GM12878 (cell line): ENCODE results near the gene ST3GAL5. TPM values are rescaled to one million over a fixed set of nuclear protein-coding genes. Genes with fewer than 3 reads are reported as not detected.
A peak's percentile ranks its signal among the peaks of the same experiment; 100 is the strongest.

Experiments used
- CHD2 ChIP-seq: IDR thresholded peaks from 2 replicates; pipeline ENCODE4 v1.6.1; 2011; ENCODE audit warnings: low read depth, low read length, improper control_type of control experiment, borderline replicate concordance
- IKZF1 ChIP-seq: fragments of 450-650 bp; conservative IDR thresholded peaks from 2 replicates; pipeline ENCODE4 v1.6.1; 2017; ENCODE audit warnings: antibody characterized with exemption, mild to moderate bottlenecking
- IRF4 ChIP-seq: IDR thresholded peaks from 2 replicates; pipeline ENCODE4 v1.6.1; 2011; ENCODE audit warnings: low read depth, low read length
- PAX5 ChIP-seq: IDR thresholded peaks from 2 replicates; pipeline ENCODE4 v1.6.1; 2011; ENCODE audit warnings: low read depth, low read length, borderline replicate concordance
- SIX5 ChIP-seq: IDR thresholded peaks from 2 replicates; pipeline ENCODE4 v1.6.1; 2011; ENCODE audit warnings: mild to moderate bottlenecking, low read depth, low read length, moderate library complexity; ENCODE audit not compliant: severe bottlenecking
- polyA plus RNA-seq, 11 experiments: library from polyadenylated mRNA; depleted of rRNA in 4 of 11; unstranded in 6 of 11; stranded (reverse) in 5 of 11; fragments of >200 nt; fragmentation: Nextera tagmentation in 4 of 11; fragmentation: Illumina TruSeq in 1 of 11; extraction: Ambion mirVana in 4 of 11; extraction: Trizol in 1 of 11; gene quantifications; 1 replicate in 1 of 11; 2 replicates in 10 of 11; pipeline versions ENCODE4 v1.2.1 to v1.2.3, GENCODE V29; 2011 to 2016; ENCODE audit warnings: inconsistent platforms in 2 of 11, missing spikeins in 2 of 11, low read depth in 1 of 11
- total RNA-seq, 4 experiments: library from RNA; depleted of rRNA in 3 of 4; stranded (reverse); fragments of >200 nt in 3 of 4; fragmentation: Illumina TruSeq in 1 of 4; extraction: Trizol in 1 of 4; gene quantifications; 2 replicates each; pipeline versions ENCODE4 v1.2.1 to v1.2.3, GENCODE V29; 2013 to 2021
- TF ChIP-seq, protein P1 (sequence below): fragments of 450-650 bp; IDR thresholded peaks from 2 replicates; pipeline ENCODE4 v1.6.1; 2018; ENCODE audit warnings: mild to moderate bottlenecking, low read depth, moderate library complexity; ENCODE audit not compliant: partially characterized antibody
- TF ChIP-seq, protein P2 (sequence below), 3 experiments: IDR thresholded peaks in 2 of 3; conservative IDR thresholded peaks in 1 of 3; 2 replicates each; pipeline ENCODE4 v1.5.1; 2011; ENCODE audit warnings: low read depth in 3 of 3, low read length in 3 of 3, mild to moderate bottlenecking in 3 of 3, control low read depth in 2 of 3, moderate library complexity in 2 of 3, inconsistent platforms in 1 of 3, mixed read lengths in 1 of 3; ENCODE audit not compliant: control insufficient read depth in 2 of 3, insufficient read depth in 1 of 3; ENCODE audit errors: extremely low read depth in 1 of 3

The ST3GAL5 gene
- total and polyA plus RNA-seq, 10 of the 15 experiments (the other 5 are each of a cell fraction or from before 2014, with no cell fraction given), result 5.2 to 60.9 (median 10.2) TPM

DNA sequence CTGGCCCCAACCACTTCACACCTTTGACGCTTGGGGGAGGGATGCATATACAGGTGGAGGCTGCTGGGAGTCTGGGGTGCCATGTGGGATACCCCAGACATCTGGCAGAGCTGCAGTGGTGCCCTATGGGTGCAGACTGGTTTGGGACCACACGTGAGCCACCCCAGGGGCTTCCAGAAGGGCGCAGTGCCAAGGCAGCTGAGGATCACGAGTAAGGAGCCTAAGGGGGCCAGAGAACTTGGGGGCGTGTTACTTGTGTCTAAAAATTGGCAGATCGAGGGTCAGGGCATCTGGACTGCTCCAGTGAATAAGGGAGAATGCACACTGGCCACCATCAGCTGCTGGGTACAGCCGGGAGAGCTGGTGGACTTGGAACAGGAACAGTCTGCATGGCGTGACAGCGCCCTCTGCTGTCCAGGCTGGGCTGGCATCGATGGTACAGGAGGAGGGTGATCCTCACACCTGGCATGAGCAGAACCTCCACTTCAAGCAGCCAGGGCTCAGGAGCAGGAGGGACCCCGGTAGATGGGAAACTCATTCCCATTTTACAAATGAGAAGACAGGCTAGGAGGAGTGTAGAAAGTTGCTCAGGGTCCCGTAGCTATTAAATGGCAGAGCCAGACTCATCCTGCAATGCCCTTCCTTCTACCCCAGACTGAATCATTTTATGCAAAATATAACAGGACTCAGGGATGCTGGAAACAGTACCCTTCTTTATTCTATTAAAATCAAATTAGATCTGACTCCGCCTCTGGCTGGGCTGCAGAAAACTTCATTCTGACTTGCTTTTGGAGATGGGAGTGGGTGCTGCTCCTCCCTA is 74.6 kb downstream of the ST3GAL5 start (continued):
- TF ChIP-seq, protein P1, sequence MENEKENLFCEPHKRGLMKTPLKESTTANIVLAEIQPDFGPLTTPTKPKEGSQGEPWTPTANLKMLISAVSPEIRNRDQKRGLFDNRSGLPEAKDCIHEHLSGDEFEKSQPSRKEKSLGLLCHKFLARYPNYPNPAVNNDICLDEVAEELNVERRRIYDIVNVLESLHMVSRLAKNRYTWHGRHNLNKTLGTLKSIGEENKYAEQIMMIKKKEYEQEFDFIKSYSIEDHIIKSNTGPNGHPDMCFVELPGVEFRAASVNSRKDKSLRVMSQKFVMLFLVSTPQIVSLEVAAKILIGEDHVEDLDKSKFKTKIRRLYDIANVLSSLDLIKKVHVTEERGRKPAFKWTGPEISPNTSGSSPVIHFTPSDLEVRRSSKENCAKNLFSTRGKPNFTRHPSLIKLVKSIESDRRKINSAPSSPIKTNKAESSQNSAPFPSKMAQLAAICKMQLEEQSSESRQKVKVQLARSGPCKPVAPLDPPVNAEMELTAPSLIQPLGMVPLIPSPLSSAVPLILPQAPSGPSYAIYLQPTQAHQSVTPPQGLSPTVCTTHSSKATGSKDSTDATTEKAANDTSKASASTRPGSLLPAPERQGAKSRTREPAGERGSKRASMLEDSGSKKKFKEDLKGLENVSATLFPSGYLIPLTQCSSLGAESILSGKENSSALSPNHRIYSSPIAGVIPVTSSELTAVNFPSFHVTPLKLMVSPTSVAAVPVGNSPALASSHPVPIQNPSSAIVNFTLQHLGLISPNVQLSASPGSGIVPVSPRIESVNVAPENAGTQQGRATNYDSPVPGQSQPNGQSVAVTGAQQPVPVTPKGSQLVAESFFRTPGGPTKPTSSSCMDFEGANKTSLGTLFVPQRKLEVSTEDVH, result no peak
- TF ChIP-seq PAX5 (no peak), IRF4 (peak; percentile 59; the same call in 1 of the 2 replicates), CHD2 (no peak), IKZF1 (peak; percentile 18; the same call in 1 of the 2 replicates), SIX5 (no peak)
- TF ChIP-seq, protein P2, sequence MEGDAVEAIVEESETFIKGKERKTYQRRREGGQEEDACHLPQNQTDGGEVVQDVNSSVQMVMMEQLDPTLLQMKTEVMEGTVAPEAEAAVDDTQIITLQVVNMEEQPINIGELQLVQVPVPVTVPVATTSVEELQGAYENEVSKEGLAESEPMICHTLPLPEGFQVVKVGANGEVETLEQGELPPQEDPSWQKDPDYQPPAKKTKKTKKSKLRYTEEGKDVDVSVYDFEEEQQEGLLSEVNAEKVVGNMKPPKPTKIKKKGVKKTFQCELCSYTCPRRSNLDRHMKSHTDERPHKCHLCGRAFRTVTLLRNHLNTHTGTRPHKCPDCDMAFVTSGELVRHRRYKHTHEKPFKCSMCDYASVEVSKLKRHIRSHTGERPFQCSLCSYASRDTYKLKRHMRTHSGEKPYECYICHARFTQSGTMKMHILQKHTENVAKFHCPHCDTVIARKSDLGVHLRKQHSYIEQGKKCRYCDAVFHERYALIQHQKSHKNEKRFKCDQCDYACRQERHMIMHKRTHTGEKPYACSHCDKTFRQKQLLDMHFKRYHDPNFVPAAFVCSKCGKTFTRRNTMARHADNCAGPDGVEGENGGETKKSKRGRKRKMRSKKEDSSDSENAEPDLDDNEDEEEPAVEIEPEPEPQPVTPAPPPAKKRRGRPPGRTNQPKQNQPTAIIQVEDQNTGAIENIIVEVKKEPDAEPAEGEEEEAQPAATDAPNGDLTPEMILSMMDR (IDR thresholded peaks at IDR 0.05 in 2 of 3, conservative IDR thresholded peaks at IDR 0.05 in 1 of 3; ENCODE audit: control insufficient read depth in 2 of 3, extremely low read depth in 1 of 3, insufficient read depth in 1 of 3, low read depth in 3 of 3, low read length in 3 of 3), result peak; percentile 94 to 98 (median 95); a peak in 5 of 6 replicates
